Stimulated activated CD4-positive, alpha-beta T cell treated with anti-CD3 and anti-CD28 coated beads, TNF-alpha, amount 100 ng/mL, for 4 hours (primary cell): ENCODE results near the gene CGREF1.

ENCODE experiments used
- DNase-seq, 3 experiments: peaks; one replicate each; pipeline ENCODE4 v3.0.0-alpha.2; 2020; ENCODE audit warnings: low read depth in 3 of 3

The CGREF1 gene

GRCh38 chr2:27118525-27119329, at the start of gene CGREF1:
TSS of gene CGREF1 (minus strand) at chr2:27119128. CDS start at chr2:27104366, 14,762 bp downstream.
- peak in 1 of 3 experiments; percentile 26 for DNase-seq

- DNase-seq: no peak
Observed at GRCh38 chr2:27164960-27165763, 46.2 kb upstream of the CGREF1 start.

DNA sequence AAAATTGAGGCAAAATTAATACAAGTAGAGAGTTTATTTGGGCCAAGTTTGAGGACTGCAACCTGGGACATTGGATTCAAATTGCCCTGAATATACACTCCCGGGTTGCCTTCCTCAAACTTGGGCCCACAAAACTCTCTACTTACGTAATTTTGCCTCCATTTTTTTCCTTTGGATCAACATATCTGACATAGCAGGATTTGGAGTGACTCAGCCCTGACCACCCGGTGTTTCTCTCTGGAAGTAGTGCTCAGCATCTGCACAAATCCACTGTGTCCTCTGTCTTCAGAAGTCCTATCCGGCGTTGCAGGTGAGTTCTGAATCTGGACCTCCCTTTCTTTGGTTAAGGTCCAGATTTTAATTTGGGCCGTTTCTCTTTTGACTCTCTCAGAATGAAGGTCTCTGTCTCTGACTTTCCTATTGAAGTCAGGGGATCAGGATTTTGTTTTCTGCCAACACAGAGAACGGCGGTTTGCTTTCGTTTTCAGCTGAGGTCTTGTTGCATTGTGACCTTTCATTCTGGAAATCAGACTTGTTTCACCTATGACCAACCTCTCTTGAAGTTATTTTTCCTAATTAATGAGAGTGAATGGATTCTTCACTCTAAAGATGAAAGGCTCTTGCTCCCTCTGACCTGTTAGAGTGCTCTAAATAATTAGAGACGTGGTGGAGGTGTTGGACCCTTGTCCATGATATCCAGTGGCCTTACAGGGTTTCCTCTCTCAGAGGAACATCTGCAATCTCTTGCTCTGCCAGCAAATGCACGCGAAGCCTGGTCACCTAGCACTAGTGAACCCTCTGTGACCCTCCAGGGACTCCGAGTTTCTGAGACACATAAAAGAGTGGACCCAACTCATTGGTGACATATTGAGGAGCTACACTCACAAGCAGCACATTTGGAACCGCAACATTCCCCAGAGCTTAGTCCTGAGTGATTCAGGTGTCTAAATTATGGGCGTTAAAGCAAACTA, 43.5 kb upstream of the CGREF1 start:
- DNase-seq: no peak

DNA sequence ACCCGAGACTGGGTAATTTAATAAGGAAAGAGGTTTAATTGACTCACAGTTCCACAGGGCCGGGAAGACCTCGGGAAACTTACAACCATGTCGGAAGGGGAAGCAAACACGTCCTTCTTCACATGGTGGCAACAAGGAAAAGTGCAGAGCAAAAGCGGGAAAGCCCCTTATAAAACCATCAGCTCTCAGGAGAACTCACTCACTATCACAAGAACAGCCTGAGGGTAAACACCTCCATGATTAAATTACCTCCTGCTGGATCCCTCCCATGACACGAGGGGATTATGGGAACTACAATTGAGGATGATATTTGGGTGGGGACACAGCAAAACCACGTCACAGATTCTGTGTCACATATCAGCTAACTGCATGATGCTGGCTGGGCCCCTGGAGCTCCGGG, 41.3 kb upstream of the CGREF1 start:
- no peak for DNase-seq

DNA sequence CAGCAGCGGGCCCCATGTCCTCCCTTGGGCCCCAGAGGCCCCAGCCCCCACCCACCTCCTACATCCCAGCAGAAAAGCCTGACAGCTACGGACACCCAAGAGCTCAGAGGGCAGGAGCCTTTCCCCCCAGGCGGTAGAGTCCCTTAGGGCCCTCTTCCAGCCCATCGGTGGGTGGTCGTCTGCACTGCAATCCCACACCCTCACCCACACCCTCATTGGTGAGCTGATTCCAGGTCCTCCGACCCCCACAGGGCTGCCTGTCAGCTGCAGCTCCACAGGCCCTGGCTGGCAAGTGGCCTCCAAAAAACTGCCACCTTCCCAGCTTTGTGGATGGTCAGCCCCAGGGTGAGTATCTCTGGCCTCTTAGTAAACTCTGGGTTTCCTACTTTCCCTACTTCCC, 40.3 kb upstream of the CGREF1 start:
- DNase-seq: no peak

DNA sequence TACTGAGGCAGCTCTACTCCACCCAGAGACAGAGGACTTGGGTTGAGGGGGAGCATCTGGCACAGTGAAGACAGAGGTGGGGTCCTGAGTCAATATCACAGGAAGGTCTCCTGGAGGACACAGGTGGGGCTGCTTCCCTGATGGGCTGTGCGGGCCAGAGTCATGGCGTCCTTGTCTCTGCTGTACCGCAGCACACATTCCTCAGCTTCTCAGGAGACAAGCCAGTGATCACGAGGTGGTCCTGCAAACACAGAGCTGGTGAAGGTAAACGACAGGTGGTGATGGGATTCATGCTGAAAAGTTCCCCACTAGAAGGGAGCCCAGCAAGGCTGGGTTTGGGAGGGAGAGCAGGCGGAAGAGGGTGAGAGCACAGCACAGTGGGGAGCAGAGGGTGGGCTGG, 39.5 kb upstream of the CGREF1 start:
- no peak for DNase-seq

DNA sequence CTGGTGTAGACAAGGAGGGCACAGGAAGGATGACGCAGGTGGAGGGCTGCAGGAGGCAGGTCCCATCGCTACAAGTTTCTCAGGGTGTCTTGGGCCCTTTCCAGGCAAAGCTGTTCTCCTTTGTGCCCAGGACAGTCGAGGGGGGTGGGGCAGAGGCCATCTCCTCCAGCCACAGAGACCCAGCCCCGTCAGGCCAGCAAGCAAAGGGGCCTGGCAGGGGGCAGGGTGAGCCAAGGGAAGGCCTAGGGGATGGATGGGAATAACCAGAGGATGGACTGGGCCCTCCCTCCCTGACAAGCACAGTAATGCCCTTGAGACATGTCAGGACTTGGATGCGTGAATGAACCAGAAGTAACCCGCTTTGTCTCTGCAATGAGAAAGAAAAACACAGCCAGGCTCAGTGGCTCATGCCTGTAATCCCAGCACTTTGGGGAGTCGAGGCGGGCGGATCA, 36.2 kb upstream of the CGREF1 start:
- no peak for DNase-seq

DNA sequence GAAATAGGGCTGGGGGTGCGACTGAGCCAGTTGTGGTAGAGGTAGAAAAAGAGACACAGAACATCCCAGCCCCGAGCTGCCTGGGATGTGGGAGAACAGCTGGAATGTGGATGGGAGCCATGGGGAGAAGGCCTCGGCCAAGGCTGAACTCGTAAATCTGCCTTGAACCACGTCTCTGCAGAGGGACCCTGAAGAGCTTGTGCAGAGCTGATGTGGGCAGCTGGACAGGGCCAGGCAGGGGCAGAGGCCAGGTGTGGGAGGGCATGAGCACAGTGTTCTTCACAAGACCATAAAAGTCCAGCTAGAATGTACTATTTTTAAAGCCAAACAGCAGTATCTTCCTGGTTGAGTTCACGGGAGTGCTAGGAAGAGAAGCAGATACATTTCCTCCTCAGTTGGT, 35.6 kb upstream of the CGREF1 start:
- DNase-seq: no peak

DNA sequence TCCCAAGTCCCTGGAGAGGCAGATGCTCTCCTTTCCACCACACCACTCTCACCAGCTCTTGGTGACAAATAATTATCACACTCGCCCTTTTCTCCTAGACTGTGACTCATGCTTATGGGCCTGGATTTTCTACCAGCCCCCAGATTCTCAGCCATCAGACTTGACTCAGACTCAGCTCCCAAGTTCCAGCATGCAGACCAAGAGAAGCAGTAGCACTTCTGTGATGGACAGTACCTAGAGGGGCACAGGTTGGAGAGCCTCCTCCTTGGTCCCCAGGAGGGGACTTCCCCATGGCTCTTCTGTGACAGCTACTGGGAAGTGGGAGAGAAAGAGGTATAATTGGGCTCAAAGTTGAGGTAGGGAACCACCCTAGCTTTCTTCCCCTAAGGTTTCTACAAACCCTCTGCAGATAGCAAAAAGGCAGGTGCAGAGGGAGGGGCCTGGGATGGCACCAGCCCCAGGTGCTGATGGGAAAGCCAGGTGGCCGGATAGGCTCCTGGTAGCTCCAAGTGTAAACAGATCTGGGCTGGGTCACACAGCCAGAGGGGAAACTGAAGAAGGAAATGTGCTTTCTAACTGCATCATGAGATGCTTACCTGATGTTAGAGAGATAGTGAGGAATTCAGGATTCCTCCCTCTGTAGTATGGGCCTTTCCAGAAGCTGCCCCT, 34.0 kb upstream of the CGREF1 start:
- DNase-seq: no peak

- no peak for DNase-seq
Observed at GRCh38 chr2:27152102-27152795, 33.3 kb upstream of the CGREF1 start.

DNA sequence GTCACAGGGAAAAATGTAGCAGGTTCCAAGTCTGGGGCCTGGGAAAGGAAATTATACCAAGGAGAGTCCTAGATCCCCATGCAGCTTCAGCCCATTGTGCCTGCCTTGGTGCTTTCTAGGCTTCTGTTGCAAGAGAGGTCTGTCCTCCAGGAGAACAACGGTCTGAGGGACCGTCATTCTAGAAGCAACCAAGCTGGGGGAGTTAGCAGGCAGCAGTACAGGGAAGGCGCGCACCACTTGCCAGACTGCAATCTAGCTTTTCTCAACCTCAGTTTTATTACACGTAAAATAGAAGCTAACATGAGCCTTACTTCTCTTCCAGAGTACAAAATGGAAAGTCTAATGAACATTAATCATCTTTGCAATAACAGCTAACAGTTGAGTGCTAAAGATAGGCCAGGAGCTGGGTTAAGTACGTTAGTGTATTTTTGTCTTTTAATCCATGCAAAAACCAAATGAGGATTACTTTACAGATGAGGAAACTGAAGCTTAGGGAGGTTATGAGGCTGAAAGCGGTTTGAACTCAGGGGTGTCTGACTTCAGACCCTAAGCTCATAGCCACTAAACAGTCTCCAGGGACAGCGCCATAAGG, 31.8 kb upstream of the CGREF1 start:
- no peak for DNase-seq

- no peak for DNase-seq
Observed at GRCh38 chr2:27149570-27150405, 30.9 kb upstream of the CGREF1 start.

DNA sequence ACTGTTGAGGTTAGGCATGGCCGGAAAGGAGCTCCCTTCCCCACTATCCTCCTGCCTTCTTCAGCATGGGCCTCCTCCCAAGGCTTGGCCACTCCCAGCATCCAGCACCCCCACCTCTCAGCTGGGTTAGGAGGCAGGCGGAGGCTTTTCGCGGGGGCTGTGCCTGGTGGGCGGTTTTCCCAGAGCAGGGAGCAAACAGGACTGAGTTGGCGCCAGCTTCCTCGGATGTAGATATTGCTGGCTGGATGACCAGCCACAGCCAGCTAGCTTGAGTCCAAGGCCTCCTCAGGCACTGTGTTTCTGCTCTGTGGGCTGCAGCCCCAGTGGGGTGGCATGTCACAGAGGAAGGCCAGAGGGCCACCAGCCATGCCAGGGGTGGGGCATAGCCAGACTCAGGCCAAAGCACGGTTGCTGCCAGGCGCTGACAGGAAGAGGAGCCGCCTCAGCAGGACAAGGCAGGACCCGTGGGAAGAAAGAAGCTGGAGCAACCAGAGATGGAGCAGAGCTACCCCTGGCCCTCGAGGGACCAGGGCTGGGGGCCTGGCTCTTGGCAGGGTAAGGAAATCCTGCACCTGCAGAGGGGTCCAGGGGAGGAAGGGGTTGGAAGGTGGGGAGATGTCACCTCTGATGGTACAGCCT, 30.0 kb upstream of the CGREF1 start, which contains the start of gene TCF23:
TSS of gene TCF23 (plus strand) at position 204 of the 639 bp plus-strand sequence. CDS start at position 334, 130 bp downstream.
- DNase-seq: no peak

DNA sequence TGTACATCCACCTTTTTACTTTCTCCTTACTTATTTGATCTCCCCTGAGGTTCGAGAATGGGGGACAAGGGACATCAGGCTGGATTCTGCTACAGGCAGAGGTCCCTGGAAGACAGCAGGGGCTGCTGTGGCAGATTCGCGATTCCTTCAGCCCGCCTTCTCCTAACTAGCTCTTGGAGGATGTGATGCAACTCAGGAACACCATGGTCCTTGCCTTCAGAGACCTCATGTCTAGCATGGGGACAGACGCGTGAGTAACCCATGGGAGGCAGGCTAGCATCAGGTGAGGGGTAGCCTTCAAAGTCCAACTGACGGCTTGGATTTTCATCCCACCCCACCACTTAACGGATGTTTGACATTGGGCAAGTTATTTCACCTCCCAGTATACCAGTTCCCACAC, 29.0 kb upstream of the CGREF1 start:
- no peak for DNase-seq

- no peak for DNase-seq
Observed at GRCh38 chr2:27145682-27146081, 26.8 kb upstream of the CGREF1 start.

DNA sequence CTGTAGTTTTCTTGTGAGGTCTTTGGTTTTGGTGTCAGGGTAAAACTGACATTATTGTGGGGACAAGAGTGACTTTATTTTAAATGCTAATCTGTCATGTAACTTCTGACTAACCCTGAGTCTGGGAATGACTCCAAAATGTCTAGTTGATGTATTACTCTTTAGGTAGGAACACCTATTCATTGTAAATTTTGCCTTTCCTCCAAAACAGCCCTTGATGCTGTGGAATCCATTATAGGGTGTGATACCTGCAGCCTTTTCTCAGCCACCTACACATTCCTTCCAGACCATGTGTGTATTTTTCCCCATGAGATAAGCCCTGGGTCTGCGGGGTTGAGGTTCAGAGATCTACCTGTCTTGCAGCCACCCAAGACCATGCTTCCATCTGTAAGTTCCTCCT, 24.4 kb upstream of the CGREF1 start:
- DNase-seq: no peak

DNA sequence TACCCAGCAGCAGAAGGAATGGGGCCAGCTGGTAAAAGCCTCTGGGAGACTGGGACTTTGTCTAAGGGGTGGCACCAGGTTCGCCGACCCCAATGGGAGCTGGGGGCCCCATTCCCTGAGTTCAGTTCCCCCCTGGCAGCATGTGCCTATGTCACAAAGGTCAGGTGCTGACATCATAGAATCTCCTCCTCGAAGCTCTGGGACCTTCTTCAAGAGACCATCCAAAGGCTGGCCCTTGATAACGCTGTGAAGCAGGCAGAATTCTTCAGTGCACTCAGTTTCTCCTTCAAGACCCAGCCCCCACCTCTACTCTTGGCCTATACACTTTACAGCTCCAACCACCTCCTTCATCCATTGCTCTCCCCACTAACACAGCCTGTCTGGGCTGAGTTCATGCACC, 20.4 kb upstream of the CGREF1 start, which contains the start of gene PRR30:
TSS of gene PRR30 (minus strand) at position 101 of the 400 bp plus-strand sequence. CDS start 1,081 bp downstream, outside the sequence.
- DNase-seq: no peak

DNA sequence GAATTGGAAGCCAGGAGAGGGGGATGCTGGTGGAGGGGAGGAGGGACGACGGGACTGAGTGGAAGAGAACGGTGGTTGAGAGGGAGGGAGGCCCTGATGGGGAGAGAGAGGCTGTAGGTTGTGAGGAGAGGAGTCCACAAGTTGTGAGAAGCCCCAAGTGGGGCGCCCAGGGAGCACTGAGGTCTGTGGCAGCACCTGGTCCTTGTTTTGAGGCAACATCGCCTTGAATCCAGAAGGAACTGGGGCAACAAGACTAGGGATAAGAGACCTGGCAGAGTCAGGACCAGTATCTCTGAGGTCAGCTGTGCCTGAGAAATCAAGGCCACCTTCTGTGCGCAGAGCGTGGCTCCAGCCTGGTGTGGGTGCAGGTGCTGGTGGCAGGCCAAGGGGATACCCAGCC, 19.2 kb upstream of the CGREF1 start:
- no peak for DNase-seq
